IMR-90 (cell line): Measurements from ENCODE around the gene RYR1. TPM values are rescaled to one million over a fixed set of nuclear protein-coding genes. Genes with fewer than 3 reads are reported as not detected.
"Not testable (repeated sequence)": the region's sequence is repeated elsewhere in the genome, so short reads cannot be mapped to it uniquely, and the experiment has no call there.

Experiments used
- ATAC-seq: fragments of 200-7000 bp; cut with Tn5 transposase; 2 replicates; pipeline ENCODE4 v1.9.1; 2020; ENCODE audit warnings: low read depth, mild to moderate bottlenecking, moderate library complexity
- BruUV-seq: library from RNA; stranded (reverse); fragments of 400-500 nt; replicated peaks from 2 replicates; lab custom pipeline; 2021; lab: Mats Ljungman, UMichigan
- CTCF ChIA-PET: fragments of 300-600 bp; formaldehyde crosslinking; extraction: SDS; loops from one replicate; lab custom pipeline; 2021; ENCODE audit warnings: antibody characterized with exemption; lab: Yijun Ruan, JAX
- POLR2A ChIA-PET: fragments of 300-600 bp; sonication (Branson Sonifier 250); formaldehyde crosslinking; loops from one replicate; lab custom pipeline; 2022; ENCODE audit warnings: antibody characterized with exemption; ENCODE audit not compliant: unreplicated experiment; lab: Charles Lee
- DNase-seq: peaks from one replicate; pipeline ENCODE4 v3.0.0; 2013
- H2AFZ ChIP-seq: replicated peaks from 2 replicates; pipeline ENCODE3; 2013; ENCODE audit warnings: low read length, mild to moderate bottlenecking; ENCODE audit not compliant: poor library complexity
- H2AK5ac ChIP-seq: 2 replicates; pipeline ENCODE4 v1.6.1; 2013; ENCODE audit warnings: low read depth, low read length, inconsistent platforms
- H2AK9ac ChIP-seq: replicated peaks from 2 replicates; pipeline ENCODE3; 2013; ENCODE audit warnings: mild to moderate bottlenecking, low read depth, low read length, moderate library complexity; ENCODE audit not compliant: poor library complexity
- H2BK120ac ChIP-seq: 2 replicates; pipeline ENCODE4 v1.6.1; 2013; ENCODE audit warnings: low read depth, low read length, inconsistent platforms
- H2BK15ac ChIP-seq: 3 replicates; pipeline ENCODE4 v1.6.1; 2013; ENCODE audit warnings: low read depth, low read length, inconsistent platforms
- H2BK20ac ChIP-seq: 2 replicates; pipeline ENCODE4 v1.6.1; 2013; ENCODE audit warnings: low read depth, mild to moderate bottlenecking, inconsistent platforms, low read length, moderate library complexity
- H2BK5ac ChIP-seq: 2 replicates; pipeline ENCODE4 v1.6.1; 2013; ENCODE audit warnings: mild to moderate bottlenecking, low read depth, low read length, inconsistent platforms; ENCODE audit not compliant: poor library complexity, severe bottlenecking
- H3K14ac ChIP-seq: replicated peaks from 2 replicates; pipeline ENCODE4 v1.6.1; 2013; ENCODE audit warnings: low read depth, low read length, inconsistent platforms
- H3K18ac ChIP-seq: 2 replicates; pipeline ENCODE4 v1.6.1; 2013; ENCODE audit warnings: low read depth, low read length, control low read depth
- H3K23ac ChIP-seq: 2 replicates; pipeline ENCODE4 v1.6.1; 2013; ENCODE audit warnings: low read depth, low read length, inconsistent platforms
- H3K27ac ChIP-seq: 2 replicates; pipeline ENCODE4 v1.5.1; 2013; ENCODE audit warnings: mild to moderate bottlenecking, control low read depth, low read length; ENCODE audit not compliant: insufficient read depth
- H3K27me3 ChIP-seq: 2 replicates; pipeline ENCODE4 v1.6.1; 2013; ENCODE audit warnings: low read length; ENCODE audit not compliant: control insufficient read depth, insufficient read depth
- H3K36me3 ChIP-seq: 2 replicates; pipeline ENCODE4 v1.6.1; 2013; ENCODE audit warnings: low read length, mixed read lengths; ENCODE audit not compliant: control insufficient read depth, insufficient read depth
- H3K4ac ChIP-seq: 2 replicates; pipeline ENCODE4 v1.6.1; 2013; ENCODE audit warnings: low read depth, low read length, inconsistent platforms
- H3K4me1 ChIP-seq: 2 replicates; pipeline ENCODE4 v1.6.1; 2013; ENCODE audit warnings: low read length, mixed read lengths; ENCODE audit not compliant: control insufficient read depth, insufficient read depth
- H3K4me2 ChIP-seq: 2 replicates; pipeline ENCODE4 v1.6.1; 2013; ENCODE audit warnings: low read depth, mild to moderate bottlenecking, control low read depth, low read length, moderate library complexity
- H3K4me3 ChIP-seq: 2 replicates; pipeline ENCODE4 v1.5.1; 2013; ENCODE audit warnings: low read depth, mild to moderate bottlenecking, control low read depth, low read length, moderate library complexity; ENCODE audit not compliant: insufficient read depth
- H3K56ac ChIP-seq: 2 replicates; pipeline ENCODE4 v1.6.1; 2013; ENCODE audit warnings: low read length, inconsistent platforms; ENCODE audit not compliant: insufficient read depth; ENCODE audit errors: extremely low read depth
- H3K79me1 ChIP-seq, 2 experiments: 2 replicates each; pipeline ENCODE4 v1.6.1; 2013; ENCODE audit warnings: low read length in 2 of 2, inconsistent platforms in 1 of 2, low read depth in 1 of 2
- H3K9ac ChIP-seq: 2 replicates; pipeline ENCODE4 v1.6.1; 2013; ENCODE audit warnings: low read depth, low read length, control low read depth
- H3K9me1 ChIP-seq: 2 replicates; pipeline ENCODE4 v1.6.1; 2013; ENCODE audit warnings: low read length, inconsistent platforms; ENCODE audit not compliant: insufficient read depth
- H3K9me3 ChIP-seq: 2 replicates; pipeline ENCODE4 v1.6.1; 2013; ENCODE audit warnings: low read length; ENCODE audit not compliant: control insufficient read depth, insufficient read depth
- H4K20me1 ChIP-seq: 2 replicates; pipeline ENCODE4 v1.6.1; 2013; ENCODE audit warnings: low read length, inconsistent platforms; ENCODE audit not compliant: insufficient read depth
- H4K5ac ChIP-seq: 2 replicates; pipeline ENCODE4 v1.6.1; 2013; ENCODE audit warnings: mild to moderate bottlenecking, low read depth, low read length, control low read depth
- H4K8ac ChIP-seq, 2 experiments: 2 replicates each; pipeline ENCODE4 v1.6.1; 2013; ENCODE audit warnings: low read depth in 2 of 2, low read length in 2 of 2, control low read depth in 1 of 2, inconsistent platforms in 1 of 2
- H4K91ac ChIP-seq: 2 replicates; pipeline ENCODE4 v1.6.1; 2013; ENCODE audit warnings: low read depth, low read length, inconsistent platforms; ENCODE audit not compliant: insufficient read depth
- CEBPB ChIP-seq: IDR thresholded peaks from 2 replicates; pipeline ENCODE4 v1.6.1; 2012; ENCODE audit warnings: low read depth, low read length, improper control_type of control experiment
- RAD21 ChIP-seq: IDR thresholded peaks from 2 replicates; pipeline ENCODE4 v1.6.1; 2012; ENCODE audit warnings: low read length, improper control_type of control experiment
- SMC3 ChIP-seq: fragments of 150-350 bp; IDR thresholded peaks from 2 replicates; pipeline ENCODE4 v1.6.1; 2016; ENCODE audit warnings: low read depth, mild to moderate bottlenecking, antibody characterized with exemption, low read length, moderate library complexity
- WGBS, 2 experiments: methylation state at CpG; one replicate each; pipeline versions ENCODE4 v1.1.5 to v1.1.7; 2013; ENCODE audit warnings: missing lambda C conversion rate in 2 of 2; ENCODE audit not compliant: insufficient read length in 1 of 2; ENCODE audit errors: extremely low coverage in 2 of 2; 5-methylcytosine and 5-hydroxymethylcytosine counted together
- dilution Hi-C: fragments of 300-500 bp; cut with HindIII; formaldehyde crosslinking; loops from one replicate; pipeline ENCODE4 v1.14.3; 2018; ENCODE audit warnings: low sequenced_read_pairs; ENCODE audit not compliant: unreplicated experiment
- in situ Hi-C: fragments of 300-500 bp; cut with MboI; formaldehyde crosslinking; loops from 3 replicates; pipeline ENCODE4 v1.14.3; 2019; ENCODE audit warnings: low sequenced_read_pairs, inconsistent platforms, mixed read lengths
- intact Hi-C: fragments of 100-400 bp; cut with micrococcal nuclease; formaldehyde crosslinking; loops from 2 replicates; pipeline ENCODE4 v1.10.0; 2022
- polyA plus RNA-seq, 3 experiments: library from polyadenylated mRNA; depleted of rRNA; stranded (reverse); fragments of >200 nt; gene quantifications; 2 replicates each; pipeline ENCODE4 v1.2.3, GENCODE V29; 2012; ENCODE audit warnings: low replicate concordance in 1 of 3
- total RNA-seq: library from RNA; depleted of rRNA; stranded (reverse); fragments of >200 nt; gene quantifications from 2 replicates; pipeline ENCODE4 v1.2.3, GENCODE V29; 2012

The RYR1 gene
- total and polyA plus RNA-seq, 2 of the 4 experiments (the other 2 are of a cell fraction): not detected

DNA sequence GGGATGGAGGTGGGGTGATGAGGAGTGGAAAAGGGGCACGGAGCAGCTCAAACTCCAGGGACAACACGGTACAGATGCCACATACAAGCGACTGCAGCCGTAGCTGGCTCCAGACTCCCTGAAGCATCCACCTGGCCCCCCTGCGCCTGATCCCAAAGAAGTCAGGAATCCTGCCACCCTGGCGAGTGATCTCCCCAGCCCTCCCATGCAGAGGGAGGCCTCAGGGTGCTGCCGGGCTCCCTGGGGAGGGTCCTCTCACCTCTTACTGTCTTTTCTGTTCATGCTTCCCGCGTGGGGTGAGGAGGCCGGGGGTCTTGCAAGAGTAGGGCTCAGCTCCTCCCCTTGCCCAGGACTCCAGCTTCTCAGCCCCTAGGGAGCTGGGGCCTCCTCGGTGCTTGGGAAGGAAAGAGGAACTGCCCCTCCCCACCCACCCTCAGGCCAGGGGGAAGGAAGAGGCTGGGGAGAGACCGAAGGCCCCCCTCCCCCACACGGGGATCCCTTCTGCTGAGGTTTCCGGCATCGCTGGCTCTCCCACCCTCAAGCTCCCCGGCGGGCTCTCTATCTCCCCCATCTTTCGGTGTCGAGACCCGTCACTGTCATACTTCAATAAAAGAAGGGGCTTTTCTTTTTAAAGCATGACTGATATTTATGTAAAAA lies 7.6 kb upstream of the RYR1 start, which contains the start of gene RASGRP4:
TSS of gene RASGRP4 (minus strand) at position 410 of the 657 bp plus-strand sequence. CDS start at position 282, 128 bp downstream.
- DNase-seq (no peak), ATAC-seq (no peak)
- no peaks in the 10 kb centered on the region for H3K4me1 ChIP-seq
- POLR2A ChIA-PET: no interaction called here
- no peak within 1 kb of the TSS for H3K14ac ChIP-seq
- no peak within 1 kb of the TSS for H3K23ac ChIP-seq
- no peak within 1 kb of the TSS for H2AFZ ChIP-seq
- H2BK5ac ChIP-seq: no peak within 1 kb of the TSS
- H3K27ac ChIP-seq: no peak within 1 kb of the TSS
- no peaks in the 10 kb centered on the region for H3K9me1 ChIP-seq
- H3K4me3 ChIP-seq: no peak within 1 kb of the TSS
- TF ChIP-seq RAD21 (no peak), SMC3 (no peak), CEBPB (no peak)
- H2BK15ac ChIP-seq: no peak within 1 kb of the TSS
- H3K79me1 ChIP-seq: no peaks in the 10 kb centered on the region
- BruUV-seq: no TSS peak
- no peak within 1 kb of the TSS for H4K91ac ChIP-seq
- H3K4ac ChIP-seq: no peak within 1 kb of the TSS
- no CpG with 5 or more reads among the region's 20 CpGs for WGBS, 2 experiments
- H3K36me3 ChIP-seq: no peaks in the 10 kb centered on the region
- H2AK9ac ChIP-seq: peak within 1 kb of the TSS; percentile 50
- CTCF ChIA-PET: no interaction called here
- intact Hi-C loops: no loop called here
- in situ Hi-C loops: no loop called here
- H4K5ac ChIP-seq: no peak within 1 kb of the TSS
- H2AK5ac ChIP-seq: no peak within 1 kb of the TSS
- no peak within 1 kb of the TSS for H4K8ac ChIP-seq
- no peak within 1 kb of the TSS for H3K56ac ChIP-seq
- dilution Hi-C loops: no loop called here
- no peaks in the 10 kb centered on the region for H3K9me3 ChIP-seq
- H3K27me3 ChIP-seq: peaks cover 32% of the 10 kb centered on the region
- H3K18ac ChIP-seq: no peak within 1 kb of the TSS
- no peak within 1 kb of the TSS for H2BK120ac ChIP-seq
- H3K9ac ChIP-seq: no peak within 1 kb of the TSS
- no peaks in the 10 kb centered on the region for H4K20me1 ChIP-seq
- no peak within 1 kb of the TSS for H2BK20ac ChIP-seq
- no peak within 1 kb of the TSS for H3K4me2 ChIP-seq

DNA sequence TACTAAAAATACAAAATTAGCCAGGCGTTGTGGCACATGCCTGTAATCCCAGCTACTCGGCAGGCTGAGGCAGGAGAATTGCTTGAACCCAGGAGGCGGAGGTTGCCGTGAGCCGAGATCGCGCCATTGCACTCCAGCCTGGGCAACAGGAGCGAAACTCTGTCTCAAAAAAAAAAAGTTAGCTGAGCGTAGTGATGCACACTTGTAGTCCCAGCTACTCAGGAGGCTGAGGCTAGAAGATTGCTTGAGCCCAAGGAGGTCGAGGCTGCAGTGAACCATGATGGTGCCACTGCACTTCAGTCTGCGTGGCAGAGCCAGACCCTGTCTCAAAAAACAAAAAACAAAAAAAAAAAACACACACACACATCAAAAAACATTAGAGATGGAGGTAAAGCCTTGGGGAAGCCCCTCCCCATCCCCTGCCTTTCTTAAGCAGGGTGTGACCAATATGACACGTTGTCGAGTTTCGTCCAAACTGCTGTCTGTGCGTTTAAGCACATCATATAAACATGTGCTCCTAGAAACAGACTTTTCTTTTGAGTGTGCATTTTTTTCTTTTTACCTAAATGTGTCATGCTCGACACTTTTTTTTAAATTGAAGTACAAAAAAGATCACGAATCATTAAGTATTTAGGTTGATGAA lies 6.3 kb upstream of the RYR1 start:
- DNase-seq, H3K27ac ChIP-seq, H2AK9ac ChIP-seq, H3K23ac ChIP-seq, H3K9ac ChIP-seq, H2BK20ac ChIP-seq, H3K4me3 ChIP-seq, H3K56ac ChIP-seq, H2BK120ac ChIP-seq, in situ Hi-C loops, H3K4me2 ChIP-seq, H3K14ac ChIP-seq, H3K18ac ChIP-seq, H3K9me3 ChIP-seq, POLR2A ChIA-PET, BruUV-seq, H2AFZ ChIP-seq, H4K91ac ChIP-seq, H3K79me1 ChIP-seq, H2BK5ac ChIP-seq, ATAC-seq, H3K4me1 ChIP-seq, H3K9me1 ChIP-seq, dilution Hi-C loops, intact Hi-C loops, H4K20me1 ChIP-seq, H2AK5ac ChIP-seq, H2BK15ac ChIP-seq, H3K36me3 ChIP-seq, H4K5ac ChIP-seq, H3K4ac ChIP-seq, H4K8ac ChIP-seq: not testable (repeated sequence)
- peaks cover 35% of the 10 kb centered on the region for H3K27me3 ChIP-seq
- CTCF ChIA-PET: interaction anchor here (0.7 kb wide), 1 partner anchor 528 kb away, joined by 3 read pairs; no protein-coding TSS in a partner anchor
- 100% methylated on average over 1 of the region's 17 CpGs; no CpG with 5 or more reads in 1 of the 2 experiments for WGBS, 2 experiments
